Adrenal gland (tissue), 5 donors: ENCODE measurements around the gene ABCC11.

ENCODE experiments used
- CTCF ChIP-seq, 6 experiments: fragments of 450-650 bp in 4 of 6; fragments of 200-600 bp in 2 of 6; sonication (generic) in 1 of 6; IDR thresholded peaks; 1 replicate in 5 of 6; 2 replicates in 1 of 6; pipeline versions ENCODE4 v1.5.1 to v1.8.0; 2016 to 2021; ENCODE audit warnings: antibody characterized with exemption in 6 of 6, mild to moderate bottlenecking in 2 of 6, moderate library complexity in 1 of 6
- POLR2A ChIP-seq, 2 donors: fragments of 450-650 bp; IDR thresholded peaks; one replicate each; pipeline ENCODE4 v1.6.1; 2017; ENCODE audit warnings: antibody characterized with exemption in 2 of 2, mild to moderate bottlenecking in 2 of 2, moderate library complexity in 1 of 2
- donor health status: DM: no; HTN: no; CAD: no.

- no peak for TF ChIP-seq CTCF (IDR thresholded peaks at IDR 0.05)
- no peak for TF ChIP-seq POLR2A (IDR thresholded peaks at IDR 0.05)
These were observed 11.7 kb downstream of the ABCC11 start for GRCh38 chr16:48235556-48236136.
